Stimulated activated CD4-positive, alpha-beta T cell treated with anti-CD3 and anti-CD28 coated beads, TNF-alpha, amount 100 ng/mL, for 24 hours (primary cell): ENCODE results near the gene CDC37L1.
"Not testable (repeated sequence)": the region's sequence is repeated elsewhere in the genome, so short reads cannot be mapped to it uniquely, and the experiment has no call there.

ENCODE experiments used
- DNase-seq, 3 experiments: peaks; one replicate each; pipeline ENCODE4 v3.0.0-alpha.2; 2020; ENCODE audit warnings: low read depth in 3 of 3

Gene CDC37L1

GRCh38 chr9:4754530-4754929 is 75.2 kb downstream of the CDC37L1 start:
- not testable (repeated sequence) for DNase-seq

GRCh38 chr9:4755026-4755609 is 75.7 kb downstream of the CDC37L1 start:
- no peak for DNase-seq

GRCh38 chr9:4756420-4756819 is 77.1 kb downstream of the CDC37L1 start:
- DNase-seq: no peak
